Measurements from ENCODE around the gene ANXA3.
"Not testable (repeated sequence)": the region's sequence is repeated elsewhere in the genome, so short reads cannot be mapped to it uniquely, and the experiment has no call there.

ANXA3 gene

DNA sequence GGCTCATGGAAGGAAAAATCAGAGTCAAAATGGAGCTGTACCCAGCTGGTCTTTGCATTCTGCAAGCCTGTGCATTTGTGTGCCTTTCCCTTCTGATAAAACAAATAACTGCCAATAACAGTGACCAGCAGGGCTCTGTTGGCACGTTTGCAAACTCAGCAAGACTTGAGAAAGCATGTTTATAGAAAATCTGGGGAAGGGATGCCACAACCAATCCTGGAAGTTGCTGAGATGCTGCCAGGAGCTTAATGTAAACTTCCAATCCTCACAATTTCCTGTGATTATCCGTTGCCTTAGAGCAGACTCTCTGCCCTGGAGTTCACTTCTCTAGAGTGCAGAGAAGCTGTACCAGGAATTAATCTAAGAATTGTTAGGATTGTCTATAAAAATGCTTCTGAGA lies 6.9 kb upstream of the ANXA3 start:
- DNase-seq = no peak

DNA sequence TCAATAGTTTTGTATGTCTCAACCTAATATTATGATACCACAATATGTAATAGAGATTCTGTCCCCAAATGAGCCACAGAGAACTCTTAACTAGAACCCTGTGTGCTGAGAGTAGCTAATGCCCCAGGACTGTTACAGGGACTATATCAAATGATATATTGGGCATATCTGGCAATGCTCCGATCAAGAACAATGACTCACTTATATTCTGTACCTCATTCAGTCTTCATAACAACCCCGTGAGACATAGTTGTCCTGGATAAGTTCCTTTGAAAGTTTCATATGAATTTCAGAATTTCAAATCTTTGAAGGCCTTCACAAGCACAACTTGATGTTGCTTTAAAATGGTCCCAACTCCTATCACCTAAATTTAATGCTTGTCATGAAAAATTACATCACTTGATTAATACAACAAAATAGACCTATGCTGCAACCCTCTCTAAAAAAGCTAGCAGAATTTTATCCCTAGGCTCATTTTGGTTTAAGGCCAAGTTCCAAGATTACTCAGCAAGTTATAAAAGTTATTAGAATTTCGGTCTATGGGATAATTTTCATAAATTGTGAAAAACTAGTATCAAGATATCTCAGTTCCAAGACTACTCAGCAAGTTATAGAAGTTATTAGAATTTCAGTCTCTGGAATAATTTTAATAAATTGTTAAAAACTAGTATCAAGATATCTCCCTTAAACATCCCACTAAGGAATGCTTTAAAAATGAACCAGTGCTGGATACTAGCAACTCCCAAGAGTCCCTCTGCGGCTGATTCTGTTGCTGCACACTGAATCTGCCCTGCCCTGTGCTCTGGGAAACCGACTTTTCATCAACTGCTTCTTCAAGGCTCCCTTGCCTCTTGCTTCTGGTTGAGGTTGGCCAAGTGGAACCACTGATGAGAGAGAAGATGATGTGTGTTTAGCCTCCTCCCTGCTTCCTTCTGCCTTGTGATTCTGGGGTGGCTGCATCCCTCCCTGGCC lies 6.0 kb upstream of the ANXA3 start:
- DNase-seq = no peak

DNA sequence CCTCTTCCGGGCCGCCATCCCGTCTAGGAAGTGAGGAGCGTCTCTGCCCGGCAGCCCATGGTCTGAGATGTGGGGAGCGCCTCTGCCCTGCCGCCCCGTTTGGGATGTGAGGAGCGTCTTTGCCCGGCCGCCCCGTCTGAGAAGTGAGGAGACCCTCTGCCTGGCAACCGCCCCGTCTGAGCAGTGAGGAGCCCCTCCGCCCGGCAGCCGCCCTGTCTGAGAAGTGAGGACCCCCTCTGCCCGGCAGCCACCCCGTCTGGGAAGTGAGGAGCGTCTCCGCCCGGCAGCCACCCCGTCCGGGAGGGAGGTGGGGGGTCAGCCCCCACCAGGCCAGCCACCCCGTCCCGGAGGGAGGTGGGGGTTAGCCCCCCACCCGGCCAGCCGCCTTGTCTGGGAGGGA lies 3.7 kb upstream of the ANXA3 start:
- not testable (repeated sequence) for DNase-seq

DNA sequence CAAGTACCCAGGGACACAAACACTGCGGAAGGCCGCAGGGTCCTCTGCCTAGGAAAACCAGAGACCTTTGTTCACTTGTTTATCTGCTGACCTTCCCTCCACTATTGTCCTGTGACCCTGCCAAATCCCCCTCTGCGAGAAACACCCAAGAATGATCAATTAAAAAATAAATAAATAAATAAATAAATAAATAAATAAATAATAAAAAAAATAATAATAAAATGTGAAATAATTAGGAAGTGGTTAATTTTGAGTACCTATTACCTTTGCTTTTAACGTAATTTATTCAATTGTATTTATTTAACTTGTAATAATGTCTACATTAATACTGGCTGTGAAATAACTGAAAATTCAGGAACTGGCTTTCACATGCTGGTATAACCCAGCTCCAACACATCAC lies 2.7 kb upstream of the ANXA3 start:
- DNase-seq = not testable (repeated sequence)

DNA sequence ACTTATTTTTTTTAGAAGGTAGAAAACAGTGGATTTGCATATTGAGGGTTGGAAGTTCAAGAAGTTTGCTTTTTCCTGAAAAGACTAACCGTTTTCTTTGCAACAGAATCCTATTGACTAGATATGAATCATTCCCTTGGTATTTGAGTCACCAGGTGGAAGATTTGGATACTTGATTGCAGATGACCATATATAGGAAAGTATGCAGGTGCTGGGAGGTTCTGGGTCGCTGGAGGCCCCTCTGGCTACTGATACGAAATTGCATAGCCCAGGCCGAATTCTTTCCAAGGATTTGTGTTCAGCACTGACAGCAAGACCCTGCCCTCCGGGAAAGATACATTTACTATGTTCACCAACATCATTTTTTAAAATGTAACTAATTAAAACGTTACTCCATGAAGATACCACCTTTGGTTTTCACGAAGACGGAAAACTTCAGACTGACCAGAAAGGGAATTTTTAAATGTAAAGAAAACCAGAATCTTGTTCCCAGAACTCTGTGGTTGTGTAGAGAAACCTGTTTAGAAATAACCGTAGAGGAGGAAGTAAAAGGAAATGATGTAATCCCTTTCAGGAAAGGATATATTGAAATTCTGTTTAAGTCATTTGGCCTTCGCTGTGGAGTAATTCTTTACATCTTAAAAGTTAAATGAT lies 946 bp downstream of the ANXA3 start:
- DNase-seq = no peak

DNA sequence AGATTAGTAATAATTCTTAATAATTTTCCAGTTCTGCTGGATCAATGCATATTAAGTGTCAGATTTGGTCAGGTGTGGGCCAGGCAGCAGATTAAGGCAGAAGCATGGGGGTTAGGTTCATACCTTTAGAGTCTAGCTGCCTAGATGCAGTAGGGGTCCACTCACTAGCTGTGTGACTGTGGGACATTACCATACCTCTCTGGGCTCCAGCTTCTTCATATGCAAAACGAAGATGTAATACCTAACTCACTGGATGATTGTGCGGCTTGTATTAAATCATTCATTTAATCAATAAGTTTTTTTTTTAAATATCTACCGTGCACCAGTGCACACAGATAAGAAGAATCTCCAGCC lies 1.4 kb downstream of the ANXA3 start:
- DNase-seq = no peak

DNA sequence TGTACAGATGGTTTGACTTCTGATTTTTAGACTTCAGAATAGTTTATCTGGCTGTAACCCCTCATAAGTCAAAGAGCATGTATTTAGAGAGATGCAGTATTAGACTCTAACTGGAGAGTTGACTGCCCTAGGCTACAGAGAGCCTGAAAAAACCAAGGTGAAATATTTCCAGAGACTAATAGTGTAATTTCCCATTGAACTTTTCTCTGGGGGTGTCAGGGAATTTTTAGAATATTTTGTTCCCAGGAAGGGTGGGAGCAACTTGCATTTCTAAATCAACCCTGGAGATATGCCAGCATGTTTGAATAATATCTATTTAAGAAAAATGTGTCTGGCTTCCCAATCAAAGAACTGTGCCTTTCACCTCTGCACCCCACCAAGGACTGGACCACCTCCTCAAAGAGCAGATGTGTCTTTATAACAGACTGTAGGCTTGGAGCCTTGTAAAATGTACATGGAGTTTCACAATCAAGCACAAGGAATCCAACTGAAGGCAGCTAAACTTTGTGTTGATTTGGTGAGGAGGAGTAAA lies 2.0 kb downstream of the ANXA3 start:
- DNase-seq = no peak

DNA sequence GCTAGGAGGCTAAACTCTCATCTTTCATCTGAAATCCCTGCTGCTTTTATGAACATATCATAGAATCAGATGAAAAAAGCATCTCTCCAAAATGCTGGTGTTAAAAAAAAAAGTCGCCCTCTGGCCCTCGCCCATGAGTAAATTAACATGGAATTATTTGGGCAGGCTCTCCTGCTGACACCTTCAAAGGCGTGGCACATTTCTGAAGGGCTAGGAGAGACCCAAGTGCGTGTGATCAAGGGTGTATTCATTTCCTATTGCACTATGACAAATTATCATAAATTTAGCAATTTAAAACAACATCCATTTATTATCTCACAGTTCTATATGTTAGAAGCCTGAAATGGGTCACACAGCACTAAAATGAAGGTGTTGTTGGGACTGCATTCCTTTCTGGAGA lies 5.1 kb downstream of the ANXA3 start:
- no peak for DNase-seq

DNA sequence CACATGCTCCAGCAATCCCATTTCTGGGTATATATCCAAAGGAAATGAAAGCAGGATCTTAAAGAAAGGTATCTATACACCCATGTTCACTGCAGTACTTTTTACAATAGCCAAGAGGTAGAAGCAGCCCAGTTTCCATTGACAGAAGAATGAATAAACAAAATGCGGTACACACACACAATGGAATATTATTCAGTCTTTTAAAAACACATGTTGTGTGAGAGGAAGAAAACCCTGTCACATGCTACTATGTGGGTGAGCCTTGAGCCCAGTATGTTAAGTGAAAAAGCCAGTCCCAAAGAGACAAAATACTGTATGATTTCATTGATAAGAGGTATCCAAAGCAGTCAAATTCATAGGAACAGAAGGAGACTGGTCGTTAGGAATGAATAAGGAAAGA lies 6.3 kb downstream of the ANXA3 start:
- DNase-seq = no peak

DNA sequence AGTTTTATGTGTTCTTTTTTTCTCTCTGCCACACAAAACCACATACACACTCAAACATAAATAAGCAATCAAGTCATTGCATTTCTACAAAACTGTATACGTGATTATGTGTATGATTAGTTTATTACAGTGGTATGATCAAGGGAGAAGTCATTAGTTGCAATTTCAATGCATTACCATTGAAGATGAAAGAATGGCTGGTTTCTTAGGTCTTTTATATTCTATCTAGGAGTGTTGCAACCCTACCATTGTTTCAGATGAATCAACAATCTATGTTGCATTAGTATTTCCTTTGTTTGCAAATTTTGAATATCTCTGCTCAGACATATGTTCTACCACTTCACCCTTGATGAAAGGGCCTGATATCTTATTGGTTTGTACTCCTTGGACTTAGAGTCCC lies 6.8 kb downstream of the ANXA3 start:
- no peak for DNase-seq

DNA sequence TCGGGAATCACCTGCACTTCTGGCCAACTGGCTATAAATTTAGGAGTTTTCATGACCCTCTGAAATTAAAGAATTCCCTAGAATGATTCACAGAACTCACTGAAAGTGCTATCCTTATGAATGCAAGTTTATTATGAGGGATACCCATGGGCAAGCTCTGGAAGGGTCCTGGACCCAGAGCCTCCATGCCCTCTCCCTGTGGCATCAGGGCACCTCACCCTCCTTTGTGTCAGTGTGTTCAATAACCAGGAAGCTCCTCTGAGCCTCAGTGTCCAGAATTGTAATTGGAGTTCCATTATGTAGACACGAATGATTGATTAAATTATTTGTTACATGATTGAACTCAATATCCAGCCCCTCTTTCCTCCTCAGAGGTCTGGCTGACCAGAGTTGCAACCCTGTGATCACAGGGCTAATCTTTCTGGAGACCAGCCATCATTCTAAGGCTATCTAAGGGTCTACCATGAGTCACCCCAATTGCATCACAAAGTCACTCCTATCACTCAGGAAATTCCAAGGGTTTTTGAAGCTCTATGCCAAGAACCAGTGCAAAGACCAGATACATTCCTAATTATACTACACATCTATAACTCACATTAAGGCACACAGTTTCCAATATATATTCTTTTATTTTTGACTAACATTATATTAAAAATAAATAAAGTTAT lies 8.9 kb downstream of the ANXA3 start:
- DNase-seq = no peak

DNA sequence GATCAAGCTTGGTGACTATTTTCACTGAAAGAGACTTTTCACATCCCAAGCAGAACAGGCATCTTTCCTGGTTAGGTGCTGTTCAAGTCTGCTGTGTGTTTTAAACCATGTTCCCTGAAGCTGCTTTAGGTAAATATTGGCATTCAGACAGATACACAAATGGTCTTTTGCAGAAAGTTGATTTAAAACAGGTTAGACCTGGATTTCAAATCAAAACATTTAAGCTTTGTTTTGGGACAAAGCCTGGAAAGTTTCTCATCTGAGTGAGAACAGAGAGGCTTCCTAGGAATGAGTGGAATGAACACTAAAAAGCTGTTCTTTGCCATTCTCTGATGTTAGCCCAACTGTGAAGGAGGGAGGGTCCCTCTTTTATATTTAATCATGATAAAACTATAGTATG lies 10.1 kb downstream of the ANXA3 start:
- no peak for DNase-seq

DNA sequence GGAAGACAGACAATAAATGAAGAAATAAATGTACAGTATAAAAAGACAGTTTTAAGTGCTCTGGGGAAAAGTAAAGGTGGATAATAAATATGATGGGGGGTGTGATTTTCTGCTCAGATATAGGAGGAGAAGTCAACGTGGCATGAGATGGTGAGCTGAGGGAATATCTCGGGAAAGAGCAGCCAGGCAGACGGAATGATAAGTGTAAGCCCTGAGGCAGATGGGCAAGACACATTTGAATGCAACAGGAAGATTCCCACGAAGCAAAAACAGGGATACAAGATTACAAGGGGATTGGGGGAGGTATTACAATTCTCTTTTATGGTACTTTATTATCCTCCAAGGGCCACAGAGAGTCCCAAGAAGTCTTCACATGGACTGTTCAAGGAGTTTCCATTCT lies 11.1 kb downstream of the ANXA3 start:
- DNase-seq = no peak

DNA sequence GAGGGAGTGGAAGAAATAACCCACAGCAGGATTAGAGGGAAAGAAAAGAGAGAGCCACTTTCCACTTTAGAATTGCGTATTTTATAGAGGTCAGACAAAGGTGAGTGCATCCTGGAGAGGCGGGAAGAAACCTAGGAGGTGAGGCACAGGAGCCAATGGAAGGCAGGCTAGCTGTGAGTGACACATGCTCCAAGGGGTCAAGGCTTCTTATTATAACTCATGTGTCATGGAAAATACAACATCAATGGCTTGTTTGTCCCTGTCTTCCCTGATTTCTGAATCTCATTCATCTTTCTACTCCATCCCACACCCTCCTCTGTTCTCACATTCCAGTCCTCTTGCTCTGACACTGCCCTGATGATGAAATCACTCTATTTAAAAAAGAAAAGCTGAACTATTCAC lies 14.4 kb downstream of the ANXA3 start:
- DNase-seq = no peak

DNA sequence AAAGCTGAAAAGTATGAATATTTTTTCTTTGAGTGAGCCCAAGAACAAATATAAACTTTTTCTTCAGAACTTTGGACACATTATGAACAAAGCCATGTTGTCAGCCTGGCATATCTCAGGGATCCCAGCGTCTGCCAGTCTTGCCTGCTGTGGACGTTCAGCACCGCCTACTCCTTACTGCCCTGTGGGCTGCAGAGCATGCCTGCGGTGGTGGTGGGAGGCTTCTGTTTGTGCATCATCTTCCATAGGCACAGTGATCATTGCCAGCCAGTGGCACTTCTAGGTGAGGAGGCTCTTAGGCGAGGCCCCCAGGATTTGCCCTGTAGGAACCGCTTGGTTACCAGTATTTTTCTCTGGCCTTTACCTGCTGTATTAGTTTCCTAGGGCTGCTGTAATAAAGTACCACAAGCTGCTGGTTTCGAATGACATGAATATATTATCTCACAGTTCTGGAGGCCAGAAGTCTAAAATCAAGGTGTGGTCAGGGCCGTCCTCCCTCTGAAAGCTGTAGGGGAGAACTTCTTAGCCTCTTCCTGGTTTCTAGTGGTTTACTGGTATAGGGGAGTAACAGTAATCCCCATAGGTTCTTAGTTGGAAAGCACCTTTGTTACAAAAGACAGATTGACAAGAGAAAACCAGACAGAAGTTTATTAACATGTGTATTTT lies 15.4 kb downstream of the ANXA3 start:
- no peak for DNase-seq

DNA sequence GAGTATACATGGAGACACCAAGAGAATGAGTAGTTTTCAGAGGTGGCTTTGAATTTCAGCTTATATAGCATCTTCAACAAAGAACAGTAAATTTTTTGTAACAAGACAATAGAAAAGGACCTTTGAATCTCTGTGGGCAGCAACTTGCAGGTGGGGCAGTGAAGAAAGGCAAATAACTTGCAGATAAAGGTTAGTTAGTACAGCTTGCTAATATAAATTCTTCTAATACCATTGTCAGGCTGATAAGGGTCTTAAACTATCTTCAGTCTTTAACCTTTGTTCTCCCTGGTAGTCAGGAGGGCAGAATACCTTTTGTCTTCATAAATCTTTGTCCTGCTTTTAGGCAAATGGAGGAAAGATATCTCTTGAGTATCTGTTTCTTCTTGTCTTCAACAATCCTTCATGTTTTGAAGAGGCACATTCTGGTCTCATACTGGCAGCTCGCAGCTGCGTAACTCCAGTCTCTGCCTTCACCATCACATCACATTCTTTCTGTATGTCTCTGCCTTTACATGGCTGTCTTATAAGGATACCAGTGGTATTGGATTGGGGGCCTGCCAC lies 16.0 kb downstream of the ANXA3 start:
- DNase-seq = no peak

DNA sequence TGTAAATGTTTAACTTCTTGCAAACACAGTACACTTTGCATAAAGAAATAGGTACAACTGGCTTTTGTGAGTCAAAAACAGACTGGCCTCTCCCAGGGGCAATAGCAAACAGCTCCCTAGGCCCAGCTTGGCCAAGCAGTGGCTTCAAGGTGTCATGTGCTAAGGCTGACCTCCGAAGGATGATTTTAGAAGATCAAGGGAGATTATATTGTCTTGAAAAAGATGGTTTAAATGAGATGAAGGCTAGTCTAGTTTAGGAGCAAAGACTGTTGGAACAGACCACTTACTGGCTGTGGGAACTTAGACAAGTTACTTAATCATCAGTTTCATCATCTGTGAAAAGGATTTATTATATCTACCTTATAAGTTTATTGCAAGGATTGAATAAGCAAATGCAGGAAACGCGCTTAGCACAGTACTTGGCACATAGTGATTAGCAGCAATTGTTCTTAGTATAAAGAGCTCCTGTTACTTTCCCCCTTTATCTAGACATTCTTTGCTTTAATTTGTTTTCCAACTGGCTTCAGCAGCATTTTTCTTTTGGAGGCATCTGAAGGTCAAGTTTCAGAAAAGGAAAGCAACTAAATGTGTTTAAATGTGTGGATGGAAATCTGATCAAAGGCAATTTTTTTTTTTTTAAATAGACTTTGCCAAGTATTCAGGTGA lies 17.2 kb downstream of the ANXA3 start:
- DNase-seq = no peak

DNA sequence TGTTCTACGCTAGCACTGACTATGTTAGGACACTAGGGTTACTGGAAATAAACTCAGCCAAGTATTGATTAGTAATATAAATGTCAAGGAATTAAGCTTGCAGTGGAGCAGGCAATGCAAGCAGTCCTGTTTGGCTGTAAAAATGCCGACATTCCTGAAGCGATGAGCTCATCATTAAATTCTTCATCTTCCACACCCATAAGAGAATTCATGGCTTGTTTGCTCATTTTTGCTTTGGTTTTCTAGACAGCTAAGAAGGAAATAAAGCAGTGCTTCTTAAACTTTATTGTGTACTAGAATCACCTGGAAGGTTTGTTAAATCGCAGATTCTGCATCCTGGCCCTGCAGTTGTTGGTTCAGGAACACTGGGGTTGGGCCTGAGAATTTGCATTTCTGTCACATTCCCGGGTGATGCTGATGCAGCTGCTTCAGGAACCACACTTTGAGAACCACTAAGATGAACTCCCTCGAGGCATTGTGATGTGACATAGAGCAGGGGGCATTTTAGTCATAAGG lies 17.8 kb downstream of the ANXA3 start:
- DNase-seq = no peak

DNA sequence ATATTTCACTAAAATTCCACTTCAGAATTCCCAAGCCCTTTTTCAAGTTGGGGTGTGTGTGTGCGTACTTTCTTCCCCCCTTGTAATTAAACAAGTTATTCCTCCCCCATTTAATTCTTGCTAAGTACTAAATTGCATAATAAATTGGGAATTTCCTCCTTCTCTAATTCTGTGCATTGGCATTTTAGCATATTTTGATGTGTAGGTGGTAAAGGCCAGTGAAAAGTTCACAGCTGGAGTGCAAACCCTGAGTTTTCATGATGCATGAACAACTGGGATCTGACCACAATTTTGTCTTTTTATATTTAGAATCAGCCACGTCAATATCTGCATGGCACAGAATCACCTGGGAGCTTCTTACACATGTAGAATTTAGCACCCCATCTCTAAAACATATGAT lies 18.5 kb downstream of the ANXA3 start:
- no peak for DNase-seq

DNA sequence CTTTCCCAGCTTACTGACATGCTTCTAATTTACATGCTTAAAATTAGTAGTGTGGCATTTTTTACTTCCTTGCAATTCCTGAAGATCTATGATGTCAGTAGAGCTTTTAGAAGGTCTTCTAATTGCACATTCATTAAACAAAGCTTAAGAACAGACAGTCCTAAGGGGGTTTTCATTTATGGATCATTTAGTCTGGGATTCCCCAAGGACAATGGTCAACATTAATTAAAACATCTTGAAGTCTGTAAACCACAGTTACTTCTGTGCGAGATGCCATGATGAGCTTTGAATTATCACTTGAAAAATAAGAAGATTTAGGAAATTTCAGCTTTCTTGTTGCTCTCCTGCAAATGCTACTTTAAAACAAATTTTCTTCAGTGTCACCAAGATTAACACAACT lies 20.2 kb downstream of the ANXA3 start:
- DNase-seq = no peak

DNA sequence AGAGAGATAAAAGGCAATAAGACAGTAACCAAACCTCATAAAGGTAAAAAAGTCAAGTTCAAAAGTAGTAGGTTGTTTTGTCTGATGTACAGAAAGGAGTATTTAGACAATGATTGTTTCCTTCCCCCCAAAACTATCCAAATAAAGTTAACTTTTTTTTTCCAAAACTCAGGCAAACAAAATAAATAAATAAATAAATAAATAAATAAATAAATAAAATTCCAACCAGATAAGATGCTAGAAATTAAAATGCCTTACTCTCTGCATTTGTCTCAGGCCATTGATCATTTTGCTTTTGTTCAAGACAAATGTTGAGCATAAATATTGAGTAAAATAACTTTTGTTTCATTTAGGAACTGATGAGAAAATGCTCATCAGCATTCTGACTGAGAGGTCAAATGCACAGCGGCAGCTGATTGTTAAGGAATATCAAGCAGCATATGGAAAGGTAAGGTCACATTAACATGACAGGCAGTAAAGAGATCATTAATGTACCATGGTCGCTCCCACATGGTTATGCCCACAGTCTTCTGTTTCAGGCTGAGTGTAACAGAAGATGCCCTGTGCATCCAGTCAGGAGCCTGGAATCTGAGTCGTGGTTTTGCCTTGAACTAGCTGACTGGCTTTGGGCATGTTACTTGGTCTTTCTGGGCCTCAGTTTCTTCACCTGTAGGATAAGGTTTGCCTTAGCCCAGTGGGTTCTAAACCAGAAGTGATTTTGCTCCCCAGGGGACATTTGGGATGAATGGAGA lies 27.3 kb downstream of the ANXA3 start:
- DNase-seq = no peak
